HG02610 (cell line): ENCODE measurements around the gene TENT5C.

ENCODE experiments used
- ATAC-seq: cut with Tn5 transposase; IDR thresholded peaks from one replicate; pipeline ENCODE4 v1.9.1; 2021; ENCODE audit warnings: mild to moderate bottlenecking, moderate library complexity; ENCODE audit not compliant: unreplicated experiment

Gene TENT5C

GRCh38 chr1:117572546-117572945 lies 33.3 kb upstream of the TENT5C start:
- no peak for ATAC-seq

- ATAC-seq = no peak
Observed at GRCh38 chr1:117573386-117574023, 32.3 kb upstream of the TENT5C start.

GRCh38 chr1:117574161-117574835 lies 31.6 kb upstream of the TENT5C start:
- ATAC-seq = no peak

- no peak for ATAC-seq
Observed at GRCh38 chr1:117575586-117576225, 30.1 kb upstream of the TENT5C start.

GRCh38 chr1:117576236-117576635 lies 29.6 kb upstream of the TENT5C start:
- ATAC-seq = no peak

GRCh38 chr1:117577191-117577885 lies 28.5 kb upstream of the TENT5C start:
- no peak for ATAC-seq

GRCh38 chr1:117578466-117578865 lies 27.4 kb upstream of the TENT5C start:
- no peak for ATAC-seq

GRCh38 chr1:117579221-117579906 lies 26.5 kb upstream of the TENT5C start:
- ATAC-seq = no peak

GRCh38 chr1:117580436-117580835 lies 25.4 kb upstream of the TENT5C start:
- ATAC-seq = no peak

GRCh38 chr1:117580882-117581281 lies 25.0 kb upstream of the TENT5C start:
- no peak for ATAC-seq

- no peak for ATAC-seq
Observed at GRCh38 chr1:117581391-117581943, 24.4 kb upstream of the TENT5C start.

GRCh38 chr1:117582451-117582850 lies 23.4 kb upstream of the TENT5C start:
- ATAC-seq = no peak

GRCh38 chr1:117583247-117583646 lies 22.6 kb upstream of the TENT5C start:
- ATAC-seq = no peak

GRCh38 chr1:117584181-117584580 lies 21.7 kb upstream of the TENT5C start:
- no peak for ATAC-seq

- ATAC-seq = no peak
Observed at GRCh38 chr1:117585086-117585485, 20.8 kb upstream of the TENT5C start.

- ATAC-seq = no peak
Observed at GRCh38 chr1:117586337-117586736, 19.5 kb upstream of the TENT5C start.

- no peak for ATAC-seq
Observed at GRCh38 chr1:117586747-117587498, 18.9 kb upstream of the TENT5C start.

GRCh38 chr1:117587499-117588356 lies 18.1 kb upstream of the TENT5C start:
- no peak for ATAC-seq

- no peak for ATAC-seq
Observed at GRCh38 chr1:117589544-117589943, 16.3 kb upstream of the TENT5C start.
